Measurements from ENCODE around the gene LAYN.

LAYN gene

DNA sequence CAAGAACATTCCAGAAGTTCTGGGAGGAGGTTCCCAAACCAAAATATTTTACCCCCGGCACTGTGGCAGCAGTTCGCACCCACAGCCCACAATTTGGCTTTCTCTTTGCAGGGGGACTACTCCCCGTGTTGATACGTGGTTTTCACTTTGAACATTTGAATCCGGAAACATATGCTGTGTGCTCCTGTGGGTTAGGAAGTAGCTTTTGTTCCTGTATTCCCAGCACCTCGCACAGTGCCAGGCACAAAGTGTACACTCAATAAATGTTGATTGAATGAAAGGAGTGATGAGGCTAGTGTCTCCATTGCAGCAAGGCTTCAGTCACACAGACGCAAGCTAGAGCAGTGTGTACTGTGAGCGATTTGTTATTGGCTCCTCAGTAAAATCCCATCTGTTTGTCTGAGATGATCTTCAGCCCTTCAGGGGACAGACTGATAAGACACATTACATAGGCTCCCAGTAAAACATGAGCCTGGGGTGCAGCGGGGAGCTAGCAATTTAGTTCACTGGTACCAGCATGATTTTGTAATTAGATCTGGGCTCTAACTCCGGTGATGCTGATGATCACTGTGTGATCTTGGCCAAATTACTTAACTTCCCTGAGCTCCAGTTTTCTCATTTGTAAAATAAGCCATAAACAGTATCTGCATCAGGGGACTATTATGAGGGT lies 2.2 kb downstream of the LAYN start:
- no peak overlapping the region for H3K27ac ChIP-seq (ENCODE audit: insufficient read depth, low read depth, low read length, poor library complexity, severe bottlenecking)
- H3K27me3 ChIP-seq (ENCODE audit: control insufficient read depth, insufficient read depth, low read length, poor library complexity, severe bottlenecking), result peaks cover 57% of the 10 kb centered on the region
- H3K4me3 ChIP-seq (ENCODE audit: insufficient read depth, low read depth, low read length), result no peak overlapping the region
- 89 to 91% methylated on average over 10 of the region's 10 CpGs for WGBS, 2 experiments
- H3K36me3 ChIP-seq (ENCODE audit: control insufficient read depth, insufficient read depth, low read length), result no peaks in the 10 kb centered on the region
- H3K4me1 ChIP-seq (ENCODE audit: control insufficient read depth, insufficient read depth, low read length), result no peaks in the 10 kb centered on the region
- H3K9me3 ChIP-seq (ENCODE audit: control insufficient read depth, low read length), result no peaks in the 10 kb centered on the region

DNA sequence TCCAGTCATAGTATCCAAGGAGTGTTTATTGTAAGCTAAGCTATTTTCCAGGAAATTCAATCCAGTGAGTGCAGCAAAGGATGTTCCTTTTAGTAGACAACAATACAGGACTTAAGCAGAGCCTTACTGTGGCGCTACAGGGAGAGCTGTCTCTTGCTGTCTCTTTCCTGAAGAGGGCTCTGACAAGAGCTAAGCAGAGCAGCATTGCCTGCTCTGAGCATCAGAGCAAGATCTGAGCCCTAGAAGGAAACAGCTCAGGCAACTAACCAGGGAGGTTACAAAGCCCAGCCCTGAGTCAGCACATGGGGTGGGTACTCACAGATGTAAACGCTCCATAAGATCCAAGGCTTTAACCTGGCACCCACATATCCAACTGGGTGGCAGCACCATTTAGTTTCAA lies 8.0 kb downstream of the LAYN start:
- Histone ChIP-seq H3K9me3 (ENCODE audit: control insufficient read depth, low read length) (no peaks in the 10 kb centered on the region), H3K36me3 (ENCODE audit: control insufficient read depth, insufficient read depth, low read length) (no peaks in the 10 kb centered on the region), H3K27ac (ENCODE audit: insufficient read depth, low read depth, low read length, poor library complexity, severe bottlenecking) (no peak overlapping the region), H3K4me3 (ENCODE audit: insufficient read depth, low read depth, low read length) (no peak overlapping the region), H3K27me3 (ENCODE audit: control insufficient read depth, insufficient read depth, low read length, poor library complexity, severe bottlenecking) (no peaks in the 10 kb centered on the region), H3K4me1 (ENCODE audit: control insufficient read depth, insufficient read depth, low read length) (peaks cover 6% of the 10 kb centered on the region)
- WGBS, 2 experiments, result 88 to 91% methylated on average over 2 of the region's 2 CpGs

DNA sequence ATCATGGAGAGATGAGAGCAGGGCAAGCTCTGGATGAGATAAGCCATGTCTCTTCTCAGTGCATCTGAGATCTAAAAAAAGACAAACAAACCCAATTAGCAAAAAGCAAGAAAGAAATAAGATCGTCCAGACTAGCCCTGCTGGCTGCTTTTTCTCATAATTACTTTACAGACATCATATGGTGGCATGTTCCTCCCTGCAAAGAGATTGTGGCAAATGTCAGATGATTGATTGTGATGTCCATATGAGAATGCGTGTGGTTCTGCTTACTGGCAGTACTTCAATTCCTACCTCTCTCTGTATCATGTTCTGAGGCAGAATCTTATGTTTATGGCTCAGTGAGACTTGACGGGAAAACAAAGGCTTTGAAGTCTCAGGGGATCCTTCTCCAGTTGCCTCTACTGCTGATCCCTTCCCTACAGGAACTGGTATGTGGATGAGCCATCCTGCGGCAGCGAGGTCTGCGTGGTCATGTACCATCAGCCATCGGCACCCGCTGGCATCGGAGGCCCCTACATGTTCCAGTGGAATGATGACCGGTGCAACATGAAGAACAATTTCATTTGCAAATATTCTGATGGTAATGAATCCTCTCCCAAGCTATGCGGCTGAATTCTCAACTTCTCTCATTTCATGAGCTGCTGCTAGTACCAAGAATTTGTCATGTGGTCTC lies 8.8 kb downstream of the LAYN start:
- H3K4me3 ChIP-seq (ENCODE audit: insufficient read depth, low read depth, low read length), result no peak overlapping the region
- no peak overlapping the region for H3K27ac ChIP-seq (ENCODE audit: insufficient read depth, low read depth, low read length, poor library complexity, severe bottlenecking)
- WGBS, 2 experiments, result 80 to 83% methylated on average over 11 of the region's 11 CpGs
- H3K27me3 ChIP-seq (ENCODE audit: control insufficient read depth, insufficient read depth, low read length, poor library complexity, severe bottlenecking), result no peaks in the 10 kb centered on the region
- no peaks in the 10 kb centered on the region for H3K36me3 ChIP-seq (ENCODE audit: control insufficient read depth, insufficient read depth, low read length)
- peaks cover 6% of the 10 kb centered on the region for H3K4me1 ChIP-seq (ENCODE audit: control insufficient read depth, insufficient read depth, low read length)
- H3K9me3 ChIP-seq (ENCODE audit: control insufficient read depth, low read length), result no peaks in the 10 kb centered on the region

DNA sequence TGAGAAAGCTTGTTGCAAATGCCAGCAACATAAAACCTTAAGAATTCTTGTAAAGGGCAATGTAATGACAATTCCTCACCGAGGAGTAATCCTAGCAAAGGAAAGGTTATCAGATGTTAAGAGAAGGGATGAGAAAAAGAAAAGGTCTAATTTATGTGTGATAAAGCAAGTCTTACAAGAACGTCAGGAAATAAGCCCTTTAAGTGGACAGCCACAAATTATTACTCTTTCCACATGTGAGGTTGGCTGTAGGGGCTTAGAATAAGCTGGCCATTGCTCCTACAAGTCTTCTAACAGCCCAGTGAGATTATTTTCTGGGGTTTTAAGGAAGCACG lies 9.3 kb downstream of the LAYN start:
- Histone ChIP-seq H3K9me3 (ENCODE audit: control insufficient read depth, low read length) (no peaks in the 10 kb centered on the region), H3K27me3 (ENCODE audit: control insufficient read depth, insufficient read depth, low read length, poor library complexity, severe bottlenecking) (no peaks in the 10 kb centered on the region), H3K4me3 (ENCODE audit: insufficient read depth, low read depth, low read length) (no peak overlapping the region), H3K36me3 (ENCODE audit: control insufficient read depth, insufficient read depth, low read length) (no peaks in the 10 kb centered on the region), H3K4me1 (ENCODE audit: control insufficient read depth, insufficient read depth, low read length) (peaks cover 6% of the 10 kb centered on the region), H3K27ac (ENCODE audit: insufficient read depth, low read depth, low read length, poor library complexity, severe bottlenecking) (no peak overlapping the region)
- WGBS, 2 experiments, result 88 to 92% methylated on average over 3 of the region's 3 CpGs

DNA sequence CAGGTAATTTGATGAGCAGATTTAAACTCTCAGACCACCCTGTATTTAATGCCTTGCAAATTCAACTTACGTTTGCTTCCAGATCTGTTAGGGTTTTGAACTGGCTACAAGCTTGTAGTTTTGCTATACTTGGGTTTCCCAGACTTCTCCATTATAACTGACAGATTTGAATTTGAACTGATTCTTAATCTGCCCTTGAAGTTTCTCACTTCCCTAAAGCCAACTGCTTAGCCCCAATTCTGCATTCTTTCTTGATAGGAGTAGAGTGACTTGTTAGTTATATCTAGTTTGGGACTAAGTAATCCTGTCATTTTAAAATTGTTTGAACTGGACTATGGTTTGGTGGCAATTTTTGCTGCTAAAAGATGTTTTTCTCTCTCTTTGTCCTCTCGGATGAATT lies 9.7 kb downstream of the LAYN start:
- 91 to 94% methylated on average over 2 of the region's 2 CpGs for WGBS, 2 experiments
- no peak overlapping the region for H3K4me3 ChIP-seq (ENCODE audit: insufficient read depth, low read depth, low read length)

DNA sequence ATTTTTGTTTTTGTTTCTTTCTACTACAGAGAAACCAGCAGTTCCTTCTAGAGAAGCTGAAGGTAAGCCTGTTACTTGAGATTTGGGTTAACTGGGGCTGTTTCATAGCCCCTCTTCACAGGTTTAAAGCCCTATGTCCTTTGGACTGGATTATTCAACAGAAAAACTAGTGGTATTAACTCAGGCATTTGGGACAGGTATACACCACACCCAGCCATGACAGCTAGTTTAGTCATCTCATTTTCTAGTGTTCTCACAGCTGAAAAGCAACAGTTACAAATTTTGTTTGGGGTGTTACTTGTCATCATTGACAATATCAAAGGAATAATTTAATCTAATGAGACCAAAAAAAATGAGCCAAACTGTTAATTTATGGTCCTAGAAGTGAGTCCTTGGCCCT lies 14.0 kb downstream of the LAYN start:
- H3K27ac ChIP-seq (ENCODE audit: insufficient read depth, low read depth, low read length, poor library complexity, severe bottlenecking), result no peak overlapping the region
- H3K9me3 ChIP-seq (ENCODE audit: control insufficient read depth, low read length), result no peaks in the 10 kb centered on the region
- H3K4me3 ChIP-seq (ENCODE audit: insufficient read depth, low read depth, low read length), result no peak overlapping the region
- no peaks in the 10 kb centered on the region for H3K36me3 ChIP-seq (ENCODE audit: control insufficient read depth, insufficient read depth, low read length)
- peaks cover 1% of the 10 kb centered on the region for H3K4me1 ChIP-seq (ENCODE audit: control insufficient read depth, insufficient read depth, low read length)
- no peaks in the 10 kb centered on the region for H3K27me3 ChIP-seq (ENCODE audit: control insufficient read depth, insufficient read depth, low read length, poor library complexity, severe bottlenecking)

More for the DNA sequence above, 9.7 kb downstream of the LAYN start:
- Histone ChIP-seq H3K36me3 (ENCODE audit: control insufficient read depth, insufficient read depth, low read length) (no peaks in the 10 kb centered on the region), H3K27me3 (ENCODE audit: control insufficient read depth, insufficient read depth, low read length, poor library complexity, severe bottlenecking) (no peaks in the 10 kb centered on the region), H3K9me3 (ENCODE audit: control insufficient read depth, low read length) (no peaks in the 10 kb centered on the region), H3K4me1 (ENCODE audit: control insufficient read depth, insufficient read depth, low read length) (peaks cover 6% of the 10 kb centered on the region), H3K27ac (ENCODE audit: insufficient read depth, low read depth, low read length, poor library complexity, severe bottlenecking) (no peak overlapping the region)

DNA sequence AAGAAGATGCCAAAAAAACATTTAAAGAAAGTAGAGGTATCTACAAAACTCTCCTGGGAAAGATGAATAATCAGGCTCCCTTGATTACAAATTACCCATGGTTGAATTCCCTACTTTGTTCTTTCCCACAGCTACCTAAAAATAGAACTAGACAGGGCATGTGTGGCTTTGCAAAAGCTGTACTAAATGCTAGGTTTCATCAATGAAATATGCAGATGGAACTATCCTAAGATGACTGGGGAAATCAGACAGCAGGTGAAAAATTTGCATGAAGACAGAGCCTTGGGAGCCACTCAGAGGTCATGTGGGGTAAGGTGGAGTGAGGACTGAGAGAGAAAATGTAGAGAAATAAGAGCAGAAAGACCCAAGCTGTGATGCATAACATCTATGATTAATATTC lies 14.7 kb downstream of the LAYN start:
- H3K4me3 ChIP-seq (ENCODE audit: insufficient read depth, low read depth, low read length), result no peak overlapping the region
- H3K4me1 ChIP-seq (ENCODE audit: control insufficient read depth, insufficient read depth, low read length), result no peaks in the 10 kb centered on the region
- no peaks in the 10 kb centered on the region for H3K9me3 ChIP-seq (ENCODE audit: control insufficient read depth, low read length)
- no peaks in the 10 kb centered on the region for H3K36me3 ChIP-seq (ENCODE audit: control insufficient read depth, insufficient read depth, low read length)
- H3K27me3 ChIP-seq (ENCODE audit: control insufficient read depth, insufficient read depth, low read length, poor library complexity, severe bottlenecking), result no peaks in the 10 kb centered on the region
- no peak overlapping the region for H3K27ac ChIP-seq (ENCODE audit: insufficient read depth, low read depth, low read length, poor library complexity, severe bottlenecking)

DNA sequence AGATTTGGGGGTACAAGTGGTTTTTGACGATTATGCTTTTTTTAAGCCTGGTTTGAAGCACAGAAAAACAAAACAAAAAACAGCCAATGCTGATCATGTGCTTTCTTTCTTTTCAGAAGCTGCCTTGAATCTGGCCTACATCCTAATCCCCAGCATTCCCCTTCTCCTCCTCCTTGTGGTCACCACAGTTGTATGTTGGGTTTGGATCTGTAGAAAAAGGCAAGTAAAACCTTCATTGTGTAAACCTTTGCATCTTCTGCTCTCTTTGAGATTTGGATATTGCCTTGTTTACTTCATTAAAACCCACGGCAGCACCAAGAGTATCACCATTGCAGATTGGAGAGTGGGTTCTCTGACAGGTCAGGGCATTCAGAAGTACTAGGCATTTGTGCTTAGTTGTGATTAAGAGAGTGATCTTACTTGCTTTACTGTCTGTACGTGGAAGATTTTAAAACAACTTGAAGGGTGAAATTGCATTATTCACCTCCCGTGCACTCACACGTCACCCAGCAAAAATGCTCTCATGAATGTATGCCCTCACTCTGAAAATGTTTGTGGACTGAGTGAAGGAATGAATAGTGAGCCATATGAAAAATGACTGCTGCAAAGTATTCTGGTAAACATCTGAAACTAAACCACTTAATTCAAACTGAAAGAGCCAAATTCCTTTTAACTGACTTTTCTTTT lies 17.0 kb downstream of the LAYN start:
- no peaks in the 10 kb centered on the region for H3K36me3 ChIP-seq (ENCODE audit: control insufficient read depth, insufficient read depth, low read length)
- H3K4me3 ChIP-seq (ENCODE audit: insufficient read depth, low read depth, low read length), result no peak overlapping the region
- 95 to 96% methylated on average over 5 of the region's 5 CpGs for WGBS, 2 experiments
- no peak overlapping the region for H3K27ac ChIP-seq (ENCODE audit: insufficient read depth, low read depth, low read length, poor library complexity, severe bottlenecking)
- no peaks in the 10 kb centered on the region for H3K9me3 ChIP-seq (ENCODE audit: control insufficient read depth, low read length)
- no peaks in the 10 kb centered on the region for H3K27me3 ChIP-seq (ENCODE audit: control insufficient read depth, insufficient read depth, low read length, poor library complexity, severe bottlenecking)
- H3K4me1 ChIP-seq (ENCODE audit: control insufficient read depth, insufficient read depth, low read length), result no peaks in the 10 kb centered on the region

DNA sequence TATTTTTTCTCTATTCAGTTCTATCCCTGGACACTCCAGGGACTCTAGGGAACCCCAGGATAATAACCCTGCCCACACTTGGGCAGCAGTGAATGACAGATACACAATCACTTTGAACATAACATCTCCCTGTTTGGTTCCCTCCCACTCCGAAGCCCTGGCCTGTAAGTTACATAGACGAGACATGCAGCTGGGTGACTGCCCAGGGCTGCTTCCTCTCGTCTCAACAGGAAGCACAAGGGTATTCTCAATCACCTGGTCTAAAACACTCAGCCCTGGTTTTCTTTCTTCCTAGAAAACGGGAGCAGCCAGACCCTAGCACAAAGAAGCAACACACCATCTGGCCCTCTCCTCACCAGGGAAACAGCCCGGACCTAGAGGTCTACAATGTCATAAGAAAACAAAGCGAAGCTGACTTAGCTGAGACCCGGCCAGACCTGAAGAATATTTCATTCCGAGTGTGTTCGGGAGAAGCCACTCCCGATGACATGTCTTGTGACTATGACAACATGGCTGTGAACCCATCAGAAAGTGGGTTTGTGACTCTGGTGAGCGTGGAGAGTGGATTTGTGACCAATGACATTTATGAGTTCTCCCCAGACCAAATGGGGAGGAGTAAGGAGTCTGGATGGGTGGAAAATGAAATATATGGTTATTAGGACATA lies 19.4 kb downstream of the LAYN start:
- WGBS, 2 experiments, result 87 to 89% methylated on average over 11 of the region's 11 CpGs
- Histone ChIP-seq H3K36me3 (ENCODE audit: control insufficient read depth, insufficient read depth, low read length) (no peaks in the 10 kb centered on the region), H3K27ac (ENCODE audit: insufficient read depth, low read depth, low read length, poor library complexity, severe bottlenecking) (no peak overlapping the region), H3K4me3 (ENCODE audit: insufficient read depth, low read depth, low read length) (no peak overlapping the region), H3K4me1 (ENCODE audit: control insufficient read depth, insufficient read depth, low read length) (no peaks in the 10 kb centered on the region), H3K9me3 (ENCODE audit: control insufficient read depth, low read length) (no peaks in the 10 kb centered on the region), H3K27me3 (ENCODE audit: control insufficient read depth, insufficient read depth, low read length, poor library complexity, severe bottlenecking) (no peaks in the 10 kb centered on the region)

DNA sequence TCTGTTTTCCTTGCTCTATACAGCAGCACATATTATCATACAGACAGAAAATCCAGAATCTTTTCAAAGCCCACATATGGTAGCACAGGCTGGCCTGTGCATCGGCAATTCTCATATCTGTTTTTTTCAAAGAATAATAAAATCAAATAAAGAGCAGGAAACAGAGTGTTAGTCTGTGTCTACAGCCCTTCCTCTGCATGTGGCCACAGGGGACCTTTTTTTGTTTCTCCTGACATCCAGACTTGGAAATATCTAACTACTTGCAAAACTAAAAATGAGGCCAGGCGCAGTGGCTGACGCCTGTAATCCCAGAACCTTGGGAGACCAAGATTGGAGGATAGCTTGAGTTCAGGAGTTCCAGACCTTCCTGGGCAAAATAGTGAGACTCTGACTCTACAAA lies 20.3 kb downstream of the LAYN start:
- Histone ChIP-seq H3K4me1 (ENCODE audit: control insufficient read depth, insufficient read depth, low read length) (no peaks in the 10 kb centered on the region), H3K27ac (ENCODE audit: insufficient read depth, low read depth, low read length, poor library complexity, severe bottlenecking) (no peak overlapping the region), H3K36me3 (ENCODE audit: control insufficient read depth, insufficient read depth, low read length) (no peaks in the 10 kb centered on the region), H3K9me3 (ENCODE audit: control insufficient read depth, low read length) (no peaks in the 10 kb centered on the region), H3K4me3 (ENCODE audit: insufficient read depth, low read depth, low read length) (no peak overlapping the region), H3K27me3 (ENCODE audit: control insufficient read depth, insufficient read depth, low read length, poor library complexity, severe bottlenecking) (no peaks in the 10 kb centered on the region)
- WGBS, 2 experiments, result 88 to 97% methylated on average over 3 of the region's 3 CpGs

Data from ectodermal cell (in vitro differentiated cells).